Progenitor cell of endocrine pancreas (in vitro differentiated cells): ENCODE data around the gene RILPL1. TPM values are rescaled to one million over a fixed set of nuclear protein-coding genes. Genes with fewer than 3 reads are reported as not detected.
"Not testable (repeated sequence)": the region's sequence is repeated elsewhere in the genome, so short reads cannot be mapped to it uniquely, and the experiment has no call there.

Source experiments
- DNase-seq: peaks from one replicate; pipeline ENCODE4 v3.0.0; 2021; ENCODE audit warnings: low spot score; ENCODE audit not compliant: unreplicated experiment
- H3K27ac Mint-ChIP-seq: 2 replicates; pipeline ENCODE4 v1.8.0; 2021; ENCODE audit warnings: mild to moderate bottlenecking, moderate library complexity, mixed read lengths
- H3K27me3 Mint-ChIP-seq: 2 replicates; pipeline ENCODE4 v1.8.0; 2021; ENCODE audit warnings: mixed read lengths
- H3K36me3 Mint-ChIP-seq: 2 replicates; pipeline ENCODE4 v1.8.0; 2022; ENCODE audit warnings: mixed read lengths; ENCODE audit not compliant: insufficient read depth
- H3K4me1 Mint-ChIP-seq: 2 replicates; pipeline ENCODE4 v1.8.0; 2021; ENCODE audit warnings: low read depth, mixed read lengths
- H3K4me3 Mint-ChIP-seq: 2 replicates; pipeline ENCODE4 v1.8.0; 2021; ENCODE audit warnings: low read depth, mild to moderate bottlenecking, moderate library complexity, mixed read lengths
- H3K9me3 Mint-ChIP-seq: 2 replicates; pipeline ENCODE4 v1.8.0; 2021; ENCODE audit warnings: low read depth, mixed read lengths
- total RNA-seq: library from RNA; stranded (reverse); gene quantifications from 2 replicates; pipeline ENCODE4 v1.2.1, GENCODE V29; 2021
- TF ChIP-seq, protein P1 (sequence below): fragments of 200-600 bp; sonication (generic); IDR thresholded peaks from one replicate; pipeline ENCODE4 v1.5.0; 2021; ENCODE audit warnings: antibody characterized with exemption, mild to moderate bottlenecking; ENCODE audit not compliant: unreplicated experiment

Gene RILPL1
- total RNA-seq, 1 donor from 2014 or later = 26.2 TPM

DNA sequence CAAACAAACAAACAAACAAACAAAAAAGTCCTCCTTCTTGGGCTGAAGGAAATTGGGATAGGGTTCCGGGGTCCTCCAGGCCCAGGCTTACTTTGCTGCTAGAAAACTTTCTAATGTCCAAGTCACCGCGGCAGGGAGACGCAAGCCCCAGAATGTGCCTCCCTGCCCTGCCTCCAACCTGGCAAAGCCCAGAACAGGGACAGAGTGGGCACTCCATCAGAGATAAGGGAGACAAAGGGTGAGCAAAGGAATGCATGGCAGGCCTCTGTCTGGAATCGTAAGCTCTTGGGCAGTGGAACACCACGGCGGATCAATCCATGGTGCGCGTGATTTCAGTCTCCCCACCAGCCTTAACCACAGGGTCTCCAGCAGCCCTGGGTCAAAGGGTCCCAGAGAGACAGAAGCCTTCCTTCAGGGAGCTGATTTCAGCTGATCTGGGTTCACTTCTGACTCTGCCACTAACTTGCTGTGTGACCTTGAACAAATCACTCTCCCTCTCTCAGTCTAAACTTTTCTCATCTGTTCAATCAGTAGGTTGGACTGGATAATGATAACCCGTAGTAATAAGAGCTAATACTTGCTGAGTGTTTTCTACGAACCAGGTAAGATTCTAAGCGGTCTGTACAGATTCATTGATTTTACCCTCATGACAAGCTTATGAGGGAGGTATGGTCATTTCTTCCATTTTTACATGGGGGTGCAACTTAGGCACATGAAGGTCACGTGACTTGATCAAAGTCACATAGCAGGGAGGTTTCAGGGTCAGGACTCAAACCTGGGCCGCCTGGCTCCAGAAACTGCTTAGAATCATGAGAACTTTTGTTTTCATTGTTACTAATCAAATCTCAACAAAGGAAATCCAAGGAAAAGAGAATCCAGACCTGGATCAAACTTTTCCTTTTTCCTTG is 12.7 kb downstream of the RILPL1 start:
- Mint-ChIP-seq H3K9me3 (no peaks in the 10 kb centered on the region), H3K27ac (no peak overlapping the region), H3K4me1 (peaks cover 7% of the 10 kb centered on the region), H3K4me3 (no peak overlapping the region), H3K27me3 (no peaks in the 10 kb centered on the region), H3K36me3 (peaks cover 46% of the 10 kb centered on the region)
- TF ChIP-seq, protein P1, sequence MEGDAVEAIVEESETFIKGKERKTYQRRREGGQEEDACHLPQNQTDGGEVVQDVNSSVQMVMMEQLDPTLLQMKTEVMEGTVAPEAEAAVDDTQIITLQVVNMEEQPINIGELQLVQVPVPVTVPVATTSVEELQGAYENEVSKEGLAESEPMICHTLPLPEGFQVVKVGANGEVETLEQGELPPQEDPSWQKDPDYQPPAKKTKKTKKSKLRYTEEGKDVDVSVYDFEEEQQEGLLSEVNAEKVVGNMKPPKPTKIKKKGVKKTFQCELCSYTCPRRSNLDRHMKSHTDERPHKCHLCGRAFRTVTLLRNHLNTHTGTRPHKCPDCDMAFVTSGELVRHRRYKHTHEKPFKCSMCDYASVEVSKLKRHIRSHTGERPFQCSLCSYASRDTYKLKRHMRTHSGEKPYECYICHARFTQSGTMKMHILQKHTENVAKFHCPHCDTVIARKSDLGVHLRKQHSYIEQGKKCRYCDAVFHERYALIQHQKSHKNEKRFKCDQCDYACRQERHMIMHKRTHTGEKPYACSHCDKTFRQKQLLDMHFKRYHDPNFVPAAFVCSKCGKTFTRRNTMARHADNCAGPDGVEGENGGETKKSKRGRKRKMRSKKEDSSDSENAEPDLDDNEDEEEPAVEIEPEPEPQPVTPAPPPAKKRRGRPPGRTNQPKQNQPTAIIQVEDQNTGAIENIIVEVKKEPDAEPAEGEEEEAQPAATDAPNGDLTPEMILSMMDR = no peak
- no peak for DNase-seq

- Mint-ChIP-seq H3K27ac (peak overlapping the region; percentile 51), H3K27me3 (no peaks in the 10 kb centered on the region), H3K36me3 (peaks cover 43% of the 10 kb centered on the region), H3K4me3 (no peak overlapping the region), H3K9me3 (no peaks in the 10 kb centered on the region), H3K4me1 (peaks cover 7% of the 10 kb centered on the region)
- TF ChIP-seq, protein P1 = no peak
- DNase-seq = no peak
Measured at GRCh38 chr12:123519141-123520001, 14.1 kb downstream of the RILPL1 start.

- Mint-ChIP-seq H3K9me3 (no peaks in the 10 kb centered on the region), H3K27ac (peak overlapping the region; percentile 71), H3K36me3 (peaks cover 36% of the 10 kb centered on the region), H3K4me1 (peaks cover 7% of the 10 kb centered on the region), H3K4me3 (no peak overlapping the region), H3K27me3 (no peaks in the 10 kb centered on the region)
- no peak for DNase-seq
- TF ChIP-seq, protein P1 = no peak
Measured at GRCh38 chr12:123516216-123516780, 17.2 kb downstream of the RILPL1 start.

DNA sequence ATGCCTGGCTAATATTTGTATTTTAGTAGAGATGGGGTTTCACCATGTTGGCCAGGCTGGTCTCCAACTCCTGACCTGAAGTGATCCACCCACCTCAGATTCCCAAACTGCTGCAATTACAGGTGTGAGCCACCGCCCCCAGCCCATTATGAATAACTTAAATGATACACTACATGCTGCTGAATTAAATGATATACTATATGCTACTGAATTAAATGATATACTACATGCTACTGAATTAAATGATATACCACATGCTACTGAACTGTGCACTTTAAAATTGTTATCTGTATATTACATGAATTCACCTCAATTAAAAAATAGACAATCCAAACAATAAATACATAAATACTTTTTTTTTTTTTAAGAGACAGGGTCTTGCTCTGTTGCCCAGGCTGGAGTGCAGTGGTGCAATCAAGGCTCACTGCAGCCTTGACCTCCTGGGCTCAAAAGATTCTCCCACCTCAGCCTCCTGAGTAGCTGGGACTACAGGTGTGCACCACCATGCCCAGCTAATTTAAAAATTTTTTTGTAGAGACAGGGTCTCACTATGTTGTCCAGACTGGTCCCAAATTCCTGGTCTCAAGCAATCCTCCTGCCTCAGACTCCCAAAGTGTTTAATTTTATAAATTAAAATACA is 18.8 kb downstream of the RILPL1 start:
- DNase-seq, H3K4me3 Mint-ChIP-seq, H3K27ac Mint-ChIP-seq, H3K9me3 Mint-ChIP-seq, H3K27me3 Mint-ChIP-seq, H3K4me1 Mint-ChIP-seq: not testable (repeated sequence)
- H3K36me3 Mint-ChIP-seq = peaks cover 28% of the 10 kb centered on the region

DNA sequence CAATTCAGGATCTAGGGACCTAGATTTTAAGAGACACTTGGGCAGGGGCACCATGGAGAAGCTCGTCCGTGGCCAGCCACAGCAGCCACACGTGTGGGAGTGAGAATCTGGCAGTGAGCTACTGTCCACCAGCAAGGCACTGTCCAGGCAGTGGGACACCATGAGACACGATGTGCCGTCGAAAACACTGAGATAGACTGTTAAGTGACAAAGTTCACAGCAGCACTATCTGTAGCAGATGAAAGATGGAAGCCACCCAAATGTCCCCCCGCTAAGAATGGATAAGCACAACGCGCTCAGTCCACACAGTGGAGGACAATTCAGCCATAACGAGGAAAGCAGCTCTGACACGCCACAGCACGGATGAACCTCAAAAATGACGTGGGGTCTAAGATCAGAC is 19.7 kb downstream of the RILPL1 start:
- no peaks in the 10 kb centered on the region for H3K4me1 Mint-ChIP-seq
- no peak for DNase-seq
- no peaks in the 10 kb centered on the region for H3K9me3 Mint-ChIP-seq
- H3K27me3 Mint-ChIP-seq = no peaks in the 10 kb centered on the region
- H3K4me3 Mint-ChIP-seq = no peak overlapping the region
- H3K27ac Mint-ChIP-seq = no peak overlapping the region
- peaks cover 22% of the 10 kb centered on the region for H3K36me3 Mint-ChIP-seq
- TF ChIP-seq, protein P1 = no peak
